ENCODE results near the gene CUBN.

The CUBN gene

DNA sequence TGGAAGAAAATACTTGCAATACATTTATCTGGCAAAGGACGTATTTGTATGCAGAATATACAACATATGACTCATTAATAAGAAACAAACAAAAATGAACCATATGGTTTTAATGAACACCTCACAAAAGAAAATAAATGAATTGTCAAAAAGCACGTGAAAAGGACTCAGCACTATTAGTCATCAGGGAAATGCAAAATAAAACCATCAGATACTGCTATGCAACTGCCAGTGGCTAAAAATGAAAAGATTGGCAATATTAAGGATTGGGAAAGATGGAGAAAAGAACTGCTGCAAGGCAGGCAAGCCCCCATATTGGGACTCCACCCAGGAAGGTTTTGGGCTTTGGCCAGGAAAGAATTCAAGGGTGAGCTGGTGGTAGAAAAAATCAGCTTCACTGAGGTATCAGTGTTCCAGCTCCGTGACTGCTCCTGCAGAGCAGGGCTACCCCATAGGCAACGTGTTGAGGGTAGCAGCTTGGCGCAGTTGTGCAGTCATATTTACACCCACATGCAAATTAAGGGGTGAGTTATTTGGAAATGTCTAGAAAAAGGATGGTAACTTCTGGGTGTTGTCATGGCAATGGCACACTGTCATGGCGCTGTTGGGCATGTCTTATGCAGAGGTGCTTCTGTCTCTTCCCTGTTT, 72.7 kb downstream of the CUBN start:
- no peak overlapping the region for H3K4me3 ChIP-seq (ENCODE audit: low read depth, low read length)
- no peak for TF ChIP-seq CTCF (IDR thresholded peaks at IDR 0.05; ENCODE audit: low read depth, low read length)

GRCh38 chr10:17053513-17053912, 76.1 kb downstream of the CUBN start:
- TF ChIP-seq CTCF (IDR thresholded peaks at IDR 0.05; ENCODE audit: low read depth, low read length) = no peak
- no peak overlapping the region for H3K4me3 ChIP-seq (ENCODE audit: low read depth, low read length)

DNA sequence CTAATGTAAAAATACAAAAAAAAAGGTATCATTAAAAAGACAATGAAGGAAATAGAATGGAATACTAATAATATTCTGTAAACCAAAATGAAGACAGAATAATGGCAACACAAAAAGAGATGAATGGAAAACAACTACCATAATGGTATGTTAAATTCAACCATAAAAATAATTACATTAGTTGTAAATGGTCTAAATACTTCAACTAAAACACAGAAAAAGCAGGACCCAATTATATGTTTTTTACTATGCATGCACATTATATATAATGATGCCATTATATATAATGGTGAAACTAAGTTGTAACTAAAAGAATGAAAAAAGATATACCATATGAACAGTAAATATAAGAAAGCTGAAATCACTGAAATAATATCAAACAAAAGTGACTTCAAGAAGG, 76.5 kb downstream of the CUBN start:
- H3K4me3 ChIP-seq (ENCODE audit: low read depth, low read length) = no peak overlapping the region
- TF ChIP-seq CTCF (IDR thresholded peaks at IDR 0.05; ENCODE audit: low read depth, low read length) = no peak

GRCh38 chr10:17051851-17052250, 77.8 kb downstream of the CUBN start:
- H3K4me3 ChIP-seq (ENCODE audit: low read depth, low read length) = no peak overlapping the region
- TF ChIP-seq CTCF (IDR thresholded peaks at IDR 0.05; ENCODE audit: low read depth, low read length) = no peak

GRCh38 chr10:17049195-17049594, 80.4 kb downstream of the CUBN start:
- TF ChIP-seq CTCF (IDR thresholded peaks at IDR 0.05; ENCODE audit: low read depth, low read length) = no peak
- H3K4me3 ChIP-seq (ENCODE audit: low read depth, low read length) = no peak overlapping the region

GRCh38 chr10:17047908-17048307, 81.7 kb downstream of the CUBN start:
- no peak for TF ChIP-seq CTCF (IDR thresholded peaks at IDR 0.05; ENCODE audit: low read depth, low read length)
- H3K4me3 ChIP-seq (ENCODE audit: low read depth, low read length) = no peak overlapping the region

DNA sequence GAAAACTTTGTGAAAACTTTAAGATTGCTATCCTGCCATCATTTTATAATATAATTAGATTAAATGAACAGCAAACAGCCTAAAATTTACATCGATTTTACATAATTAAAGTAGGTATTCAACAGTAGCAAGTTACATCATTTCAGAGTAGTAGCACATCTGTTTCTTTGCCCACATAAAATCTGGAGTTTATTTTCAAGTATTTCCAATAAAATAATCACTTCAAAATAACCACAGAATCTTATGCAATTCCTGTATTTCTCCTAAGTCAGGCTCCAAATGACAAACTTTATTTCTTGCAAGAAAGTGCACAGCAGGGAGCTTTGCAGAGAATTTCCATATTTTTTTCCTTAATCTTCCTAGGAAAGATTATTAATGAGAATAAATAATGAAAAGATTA, 82.6 kb downstream of the CUBN start:
- TF ChIP-seq CTCF (IDR thresholded peaks at IDR 0.05; ENCODE audit: low read depth, low read length) = no peak
- no peak overlapping the region for H3K4me3 ChIP-seq (ENCODE audit: low read depth, low read length)
